Ascending aorta (tissue), 2 donors: ENCODE measurements around the gene DCAF8. TPM values are rescaled to one million over a fixed set of nuclear protein-coding genes. Genes with fewer than 3 reads are reported as not detected.
A peak's percentile ranks its signal among the peaks of the same experiment; 100 is the strongest.

Source experiments
- DNase-seq, 2 donors: peaks; one replicate each; pipeline ENCODE4 v3.0.0-alpha.2; 2019; ENCODE audit warnings: low spot score in 2 of 2
- H3K27ac ChIP-seq, 2 donors: fragments of 200-600 bp; sonication (generic); one replicate each; pipeline ENCODE4 v1.5.1; 2016 to 2017; ENCODE audit warnings: mild to moderate bottlenecking in 1 of 2
- H3K27me3 ChIP-seq: fragments of 200-600 bp; sonication (generic); one replicate; pipeline ENCODE4 v1.5.1; 2017
- H3K36me3 ChIP-seq, 2 donors: fragments of 200-600 bp; sonication (generic); one replicate each; pipeline ENCODE4 v1.5.1; 2016
- H3K4me1 ChIP-seq, 2 donors: fragments of 200-600 bp; sonication (generic); one replicate each; pipeline ENCODE4 v1.5.1; 2016 to 2017; ENCODE audit warnings: mild to moderate bottlenecking in 1 of 2
- H3K4me3 ChIP-seq, 2 donors: fragments of 200-600 bp; sonication (generic); one replicate each; pipeline ENCODE4 v1.5.1; 2016 to 2017; ENCODE audit warnings: mild to moderate bottlenecking in 1 of 2
- H3K9me3 ChIP-seq, 2 donors: fragments of 200-600 bp; sonication (generic); one replicate each; pipeline ENCODE4 v1.5.1; 2016
- CTCF ChIP-seq, 3 experiments: fragments of 200-600 bp in 2 of 3; fragments of 450-650 bp in 1 of 3; sonication (generic) in 2 of 3; IDR thresholded peaks; one replicate each; pipeline ENCODE4 v1.5.1; 2016 to 2019; ENCODE audit warnings: antibody characterized with exemption in 3 of 3, mild to moderate bottlenecking in 1 of 3, moderate library complexity in 1 of 3
- intact Hi-C: fragments of 100-400 bp; cut with DNase I; formaldehyde crosslinking; loops from one replicate; pipeline ENCODE4 v1.15.1; 2023
- total RNA-seq: library from RNA; depleted of rRNA; stranded (reverse); fragments of >200 nt; gene quantifications from one replicate; pipeline ENCODE4 v1.1.0, GENCODE V29; 2016

DCAF8 gene
- total RNA-seq, 1 donor from 2014 or later: 68.9 TPM

DNA sequence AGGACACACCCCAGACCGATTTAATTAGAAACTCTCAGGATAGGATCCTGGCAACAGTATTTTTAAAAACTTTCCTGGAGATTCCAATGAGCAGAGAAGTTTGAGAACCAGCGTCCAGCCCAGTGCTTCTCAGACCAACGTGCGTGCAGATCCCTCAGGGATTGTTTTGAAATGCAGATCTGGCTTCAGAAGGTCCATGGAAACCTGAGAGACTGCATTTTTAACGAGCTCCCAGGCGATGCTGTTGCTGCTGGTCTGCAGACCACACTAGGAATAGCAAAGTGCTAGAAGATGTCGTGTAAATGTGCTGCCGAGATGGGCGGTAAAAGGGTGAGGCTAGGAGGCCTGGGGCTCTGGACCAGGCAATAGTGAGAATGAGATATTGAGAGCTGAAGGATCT, 90.4 kb downstream of the DCAF8 start:
- Histone ChIP-seq H3K9me3 (no peaks in the 10 kb centered on the region), H3K4me1 (no peaks in the 10 kb centered on the region), H3K27me3 (no peaks in the 10 kb centered on the region), H3K4me3 (no peak overlapping the region), H3K36me3 (no peaks in the 10 kb centered on the region), H3K27ac (no peak overlapping the region)
- no peak for TF ChIP-seq CTCF (IDR thresholded peaks at IDR 0.05)
- peak in 1 of 2 donors; percentile 13 for DNase-seq
- intact Hi-C loops: no loop called here

DNA sequence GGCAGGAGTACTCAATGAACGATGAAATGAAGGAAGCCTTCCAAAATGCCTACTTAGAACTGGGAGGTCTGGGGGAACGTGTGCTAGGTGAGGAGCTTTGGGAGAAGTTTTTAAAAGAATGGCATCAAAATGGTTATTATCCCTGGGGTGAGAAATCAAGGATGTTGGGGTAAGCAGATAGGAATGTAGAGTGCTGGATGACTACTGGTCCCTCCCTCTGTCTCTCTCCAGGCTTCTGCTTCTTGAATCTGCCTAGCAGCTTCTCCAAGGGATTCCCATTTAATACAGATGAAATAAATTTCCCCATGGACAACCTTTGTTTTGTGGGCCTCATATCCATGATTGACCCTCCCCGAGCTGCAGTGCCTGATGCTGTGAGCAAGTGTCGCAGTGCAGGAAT, 91.0 kb downstream of the DCAF8 start:
- Histone ChIP-seq H3K4me1 (no peaks in the 10 kb centered on the region), H3K4me3 (no peak overlapping the region), H3K36me3 (no peaks in the 10 kb centered on the region), H3K9me3 (no peaks in the 10 kb centered on the region), H3K27me3 (no peaks in the 10 kb centered on the region), H3K27ac (no peak overlapping the region)
- no peak for TF ChIP-seq CTCF (IDR thresholded peaks at IDR 0.05)
- intact Hi-C loops: no loop called here
- peak in 1 of 2 donors; percentile 9 for DNase-seq

DNA sequence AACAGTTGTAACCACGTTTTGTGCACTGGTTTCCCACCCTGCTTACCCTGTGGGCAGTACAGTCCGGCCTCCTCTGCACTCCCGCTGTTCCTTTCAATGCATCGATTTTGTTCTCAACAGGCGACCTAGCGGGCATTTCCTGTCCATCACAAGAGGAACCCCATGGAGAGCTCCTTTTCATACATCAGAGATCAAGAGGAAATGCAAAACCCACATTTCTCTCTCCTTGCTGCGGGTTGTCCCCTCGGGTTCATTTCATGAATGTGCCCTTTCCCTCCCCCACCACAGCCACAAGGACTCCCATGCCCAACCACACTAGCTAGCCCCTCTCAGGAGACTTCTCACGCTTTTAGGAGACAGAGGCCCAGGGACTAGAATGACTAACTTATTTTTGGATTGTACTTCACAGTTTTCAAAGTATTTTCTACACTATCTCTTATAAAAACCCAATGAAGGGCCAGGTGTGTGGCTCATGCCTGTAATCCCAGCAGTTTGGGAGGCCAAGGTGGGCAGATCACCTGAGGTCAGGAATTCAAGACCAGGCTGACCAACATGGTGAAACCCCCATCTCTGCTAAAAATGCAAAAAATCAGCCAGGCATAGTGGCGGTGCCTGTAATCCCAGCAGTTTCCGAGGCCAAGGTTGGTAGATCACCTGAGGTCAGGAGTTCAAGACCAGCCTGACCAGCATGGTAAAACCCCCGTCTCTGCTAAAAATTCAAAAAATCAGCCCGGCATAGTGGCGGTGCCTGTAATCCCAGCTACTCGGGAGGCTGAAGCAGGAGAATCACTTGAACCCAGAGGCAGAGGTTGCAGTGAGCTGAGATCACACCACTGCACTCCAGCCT, 92.6 kb downstream of the DCAF8 start:
- DNase-seq: peak in 1 of 2 donors; percentile 19
- intact Hi-C loops: loop anchor here (10.0 kb wide), 1 partner anchor 65 kb away; no protein-coding TSS in a partner anchor
- no peak for TF ChIP-seq CTCF (IDR thresholded peaks at IDR 0.05)
- H3K27me3 ChIP-seq: no peaks in the 10 kb centered on the region
- no peak overlapping the region for H3K27ac ChIP-seq
- H3K4me1 ChIP-seq: no peaks in the 10 kb centered on the region
- H3K4me3 ChIP-seq: no peak overlapping the region
- no peaks in the 10 kb centered on the region for H3K36me3 ChIP-seq
- H3K9me3 ChIP-seq: no peaks in the 10 kb centered on the region

- DNase-seq: peak in 1 of 2 donors; percentile 54
- Histone ChIP-seq H3K36me3 (no peaks in the 10 kb centered on the region), H3K27me3 (no peaks in the 10 kb centered on the region), H3K4me1 (no peaks in the 10 kb centered on the region), H3K9me3 (no peaks in the 10 kb centered on the region), H3K27ac (no peak overlapping the region), H3K4me3 (no peak overlapping the region)
- TF ChIP-seq CTCF (IDR thresholded peaks at IDR 0.05): no peak
- intact Hi-C loops: loop anchor here (10.0 kb wide), 1 partner anchor 64 kb away; no protein-coding TSS in a partner anchor
These were observed 93.6 kb downstream of the DCAF8 start for GRCh38 chr1:160168609-160169369.

DNA sequence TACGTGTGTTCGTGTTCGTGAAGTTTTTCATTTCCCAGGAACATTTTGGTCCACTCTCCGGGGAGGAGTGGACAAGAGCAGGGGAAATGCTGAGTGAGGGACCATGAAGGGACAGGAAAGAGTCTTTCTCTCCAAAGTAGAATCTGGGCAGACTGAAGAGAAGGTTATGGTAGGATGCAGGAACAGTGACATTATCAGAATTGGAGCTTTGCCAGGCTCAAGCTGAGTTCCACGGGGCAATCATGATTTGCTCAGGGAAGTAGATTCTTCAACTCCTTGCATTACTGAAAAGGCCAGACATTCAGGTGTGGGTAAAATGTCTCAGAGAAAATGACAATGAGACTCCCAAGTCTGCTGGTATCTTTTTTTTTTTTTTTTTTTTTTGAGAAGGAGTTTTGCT, 94.3 kb downstream of the DCAF8 start:
- no peak for TF ChIP-seq CTCF (IDR thresholded peaks at IDR 0.05)
- Histone ChIP-seq H3K9me3 (no peaks in the 10 kb centered on the region), H3K36me3 (no peaks in the 10 kb centered on the region), H3K4me1 (no peaks in the 10 kb centered on the region), H3K27ac (no peak overlapping the region), H3K27me3 (no peaks in the 10 kb centered on the region), H3K4me3 (no peak overlapping the region)
- intact Hi-C loops: loop anchor here (10.0 kb wide), 1 partner anchor 63 kb away; no protein-coding TSS in a partner anchor
- DNase-seq: peak in 1 of 2 donors; percentile 5
